ENCODE data around the gene B3GNT5. TPM values are rescaled to one million over a fixed set of nuclear protein-coding genes. Genes with fewer than 3 reads are reported as not detected.
A peak's percentile ranks its signal among the peaks of the same experiment; 100 is the strongest.

B3GNT5 gene
- total RNA-seq, 2 donors from 2014 or later, result 10.5 to 18.0 TPM

DNA sequence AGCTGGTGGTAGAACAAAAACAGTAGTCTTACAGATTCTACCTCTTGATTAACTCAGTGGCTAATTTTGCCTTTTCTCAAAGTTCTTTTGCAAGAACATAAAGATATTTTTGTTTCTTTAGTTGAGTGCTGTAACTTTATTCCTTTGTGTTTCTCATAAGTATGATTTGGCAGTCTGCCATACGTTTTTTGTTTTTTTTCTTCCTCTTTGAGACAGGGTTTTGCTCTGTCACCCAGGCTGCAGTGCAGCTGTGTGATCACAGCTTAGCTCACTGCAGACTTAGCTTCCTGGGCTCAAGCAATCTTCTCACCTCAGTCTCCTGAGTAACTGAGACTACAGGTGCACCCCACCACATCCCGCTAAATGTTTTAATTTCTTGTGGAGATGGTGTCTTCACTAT, 22.4 kb downstream of the B3GNT5 start:
- Histone ChIP-seq H3K27me3 (ENCODE audit: control insufficient read depth, insufficient read depth, low read length, poor library complexity, severe bottlenecking) (no peaks in the 10 kb centered on the region), H3K4me1 (ENCODE audit: control insufficient read depth, insufficient read depth, low read length) (no peaks in the 10 kb centered on the region), H3K9ac (ENCODE audit: extremely low read depth, low read length, poor library complexity, severe bottlenecking) (no peak overlapping the region), H3K27ac (ENCODE audit: low read depth, low read length) (no peak overlapping the region), H3K4me3 (ENCODE audit: low read length) (no peak overlapping the region), H3K36me3 (ENCODE audit: control insufficient read depth, insufficient read depth, low read length) (peaks cover 92% of the 10 kb centered on the region), H3K9me3 (ENCODE audit: control insufficient read depth, low read length) (no peaks in the 10 kb centered on the region)
- 89 to 100% methylated on average over 1 to 2 of the region's 2 CpGs for WGBS, 2 experiments (ENCODE audit: insufficient coverage in 1 of 2, insufficient read length in 1 of 2)
- Mint-ChIP-seq H3K4me1 (no peaks in the 10 kb centered on the region), H3K27ac (peak overlapping the region; percentile 13), H3K9me3 (no peaks in the 10 kb centered on the region), H3K27me3 (ENCODE audit: insufficient read depth) (no peaks in the 10 kb centered on the region), H3K4me3 (no peak overlapping the region), H3K36me3 (ENCODE audit: low read depth) (peaks cover 59% of the 10 kb centered on the region)
- no peak for TF ChIP-seq CTCF (conservative IDR thresholded peaks at IDR 0.05)
- DNase-seq, result no peak

DNA sequence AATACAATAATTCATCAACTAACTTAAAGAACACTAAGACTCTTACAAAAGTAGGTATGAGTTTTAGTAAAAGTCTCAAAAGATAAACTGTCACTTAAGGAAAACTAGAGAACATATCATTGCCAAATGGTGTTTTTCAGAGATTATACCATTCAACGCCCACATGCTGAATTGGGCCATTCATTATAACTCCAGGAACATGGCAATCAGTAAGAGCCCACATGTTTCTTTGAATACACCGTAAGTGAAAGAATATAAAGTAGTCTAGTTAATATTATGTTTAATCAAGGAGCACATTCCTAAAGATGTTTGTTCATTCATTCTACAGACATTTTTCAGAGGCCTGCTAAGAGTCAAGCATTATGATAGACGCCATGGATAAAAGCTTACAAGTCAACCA, 22.9 kb downstream of the B3GNT5 start:
- Mint-ChIP-seq H3K27me3 (ENCODE audit: insufficient read depth) (no peaks in the 10 kb centered on the region), H3K9me3 (no peaks in the 10 kb centered on the region), H3K4me3 (no peak overlapping the region), H3K4me1 (no peaks in the 10 kb centered on the region), H3K27ac (no peak overlapping the region), H3K36me3 (ENCODE audit: low read depth) (peaks cover 55% of the 10 kb centered on the region)
- Histone ChIP-seq H3K36me3 (ENCODE audit: control insufficient read depth, insufficient read depth, low read length) (peaks cover 92% of the 10 kb centered on the region), H3K4me3 (ENCODE audit: low read length) (no peak overlapping the region), H3K9me3 (ENCODE audit: control insufficient read depth, low read length) (no peaks in the 10 kb centered on the region), H3K9ac (ENCODE audit: extremely low read depth, low read length, poor library complexity, severe bottlenecking) (no peak overlapping the region), H3K27ac (ENCODE audit: low read depth, low read length) (no peak overlapping the region), H3K27me3 (ENCODE audit: control insufficient read depth, insufficient read depth, low read length, poor library complexity, severe bottlenecking) (no peaks in the 10 kb centered on the region), H3K4me1 (ENCODE audit: control insufficient read depth, insufficient read depth, low read length) (no peaks in the 10 kb centered on the region)
- DNase-seq, result no peak
- TF ChIP-seq CTCF (conservative IDR thresholded peaks at IDR 0.05), result no peak
- 91 to 100% methylated on average over 1 to 3 of the region's 3 CpGs for WGBS, 2 experiments (ENCODE audit: insufficient coverage in 1 of 2, insufficient read length in 1 of 2)

DNA sequence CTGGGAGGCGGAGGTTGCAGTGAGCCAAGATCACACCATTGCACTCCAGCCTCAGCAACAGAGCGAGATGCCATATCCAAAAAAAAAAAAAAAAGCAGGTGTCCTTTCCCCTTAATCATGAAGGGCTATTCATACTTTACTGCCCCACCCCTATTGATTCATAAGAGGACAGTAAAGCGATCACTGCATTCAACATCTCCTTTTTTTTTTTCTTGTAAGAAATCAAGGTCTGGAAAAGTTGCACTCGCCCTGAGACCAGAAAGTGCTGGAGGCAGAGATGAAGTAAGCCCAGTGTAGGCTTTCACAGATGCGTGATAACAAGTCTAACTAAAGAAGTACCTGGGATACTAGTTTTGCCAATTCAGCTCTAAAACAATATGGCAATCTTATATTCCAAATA, 24.2 kb downstream of the B3GNT5 start:
- Histone ChIP-seq H3K27ac (ENCODE audit: low read depth, low read length) (no peak overlapping the region), H3K9me3 (ENCODE audit: control insufficient read depth, low read length) (no peaks in the 10 kb centered on the region), H3K9ac (ENCODE audit: extremely low read depth, low read length, poor library complexity, severe bottlenecking) (no peak overlapping the region), H3K4me1 (ENCODE audit: control insufficient read depth, insufficient read depth, low read length) (no peaks in the 10 kb centered on the region), H3K27me3 (ENCODE audit: control insufficient read depth, insufficient read depth, low read length, poor library complexity, severe bottlenecking) (no peaks in the 10 kb centered on the region), H3K36me3 (ENCODE audit: control insufficient read depth, insufficient read depth, low read length) (peaks cover 88% of the 10 kb centered on the region), H3K4me3 (ENCODE audit: low read length) (no peak overlapping the region)
- 90 to 98% methylated on average over 2 to 5 of the region's 5 CpGs for WGBS, 2 experiments (ENCODE audit: insufficient coverage in 1 of 2, insufficient read length in 1 of 2)
- Mint-ChIP-seq H3K36me3 (ENCODE audit: low read depth) (peaks cover 56% of the 10 kb centered on the region), H3K9me3 (no peaks in the 10 kb centered on the region), H3K4me3 (no peak overlapping the region), H3K27ac (no peak overlapping the region), H3K4me1 (no peaks in the 10 kb centered on the region), H3K27me3 (ENCODE audit: insufficient read depth) (no peaks in the 10 kb centered on the region)
- TF ChIP-seq CTCF (conservative IDR thresholded peaks at IDR 0.05), result no peak
- no peak for DNase-seq

All from endodermal cell (in vitro differentiated cells).